Urinary bladder (tissue), 4 donors: ENCODE measurements around the gene PVALB. TPM values are rescaled to one million over a fixed set of nuclear protein-coding genes. Genes with fewer than 3 reads are reported as not detected.

Experiments
- DNase-seq: peaks from one replicate; pipeline ENCODE4 v3.0.0-alpha.2; 2015; ENCODE audit errors: extremely low spot score
- H3K27ac ChIP-seq: one replicate; pipeline ENCODE4 v1.5.1; 2013; ENCODE audit warnings: low read depth, mild to moderate bottlenecking, moderate library complexity
- H3K36me3 ChIP-seq: one replicate; pipeline ENCODE4 v1.6.1; 2013; ENCODE audit warnings: mild to moderate bottlenecking, moderate library complexity; ENCODE audit not compliant: insufficient read depth
- H3K4me1 ChIP-seq: one replicate; pipeline ENCODE4 v1.6.1; 2013; ENCODE audit warnings: mild to moderate bottlenecking, moderate library complexity; ENCODE audit not compliant: insufficient read depth
- H3K4me3 ChIP-seq: one replicate; pipeline ENCODE4 v1.5.1; 2013; ENCODE audit warnings: low read depth, low read length
- WGBS: extraction: QIAGEN DNeasy Blood & Tissue Kit; methylation state at CpG from one replicate; pipeline ENCODE4 v1.1.7; 2013; 5-methylcytosine and 5-hydroxymethylcytosine counted together
- polyA plus RNA-seq: library from polyadenylated mRNA; stranded (reverse); fragments of 200-250 nt; gene quantifications from one replicate; pipeline ENCODE4 v1.2.3, GENCODE V29; 2013
- total RNA-seq: library from RNA; depleted of rRNA; stranded (reverse); fragments of >200 nt; gene quantifications from one replicate; pipeline ENCODE4 v1.2.3, GENCODE V29; 2014
- donor health status: healthy with polysubstance abuse.
- donor health status: healthy.

PVALB gene
- total and polyA plus RNA-seq, 2 donors, result 2.2 to 2.7 TPM

- 34% methylated on average over 8 of the region's 8 CpGs for WGBS
- DNase-seq, result no peak
- Histone ChIP-seq H3K4me3 (no peak overlapping the region), H3K36me3 (no peaks in the 10 kb centered on the region), H3K27ac (no peak overlapping the region), H3K4me1 (no peaks in the 10 kb centered on the region)
These were observed 1.1 kb downstream of the PVALB start for GRCh38 chr22:36815558-36816338.

DNA sequence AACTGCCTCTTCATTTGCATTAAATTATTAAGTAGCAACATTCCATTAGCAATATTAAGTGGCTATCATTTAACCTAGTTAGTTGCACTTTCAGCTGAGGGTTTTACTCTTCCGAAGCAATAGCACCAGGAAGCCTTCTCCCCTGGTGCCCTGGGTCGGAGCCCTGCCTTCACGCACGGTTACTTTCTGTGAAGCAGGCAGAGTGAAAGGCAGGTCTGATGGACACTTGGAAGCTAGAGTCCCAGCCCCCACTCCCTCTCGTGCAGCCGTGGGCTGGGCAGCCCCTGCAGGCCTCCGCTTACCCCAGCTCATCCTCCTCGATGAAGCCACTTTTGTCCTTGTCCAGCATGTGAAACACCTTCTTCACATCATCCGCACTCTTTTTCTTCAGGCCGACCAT, 2.0 kb downstream of the PVALB start:
- H3K4me1 ChIP-seq, result no peaks in the 10 kb centered on the region
- WGBS, result 68% methylated on average over 10 of the region's 10 CpGs
- H3K4me3 ChIP-seq, result no peak overlapping the region
- DNase-seq, result no peak
- no peaks in the 10 kb centered on the region for H3K36me3 ChIP-seq
- H3K27ac ChIP-seq, result no peak overlapping the region

GRCh38 chr22:36811094-36811800, 5.6 kb downstream of the PVALB start:
- 78% methylated on average over 3 of the region's 3 CpGs for WGBS
- DNase-seq, result no peak
- Histone ChIP-seq H3K27ac (no peak overlapping the region), H3K4me1 (no peaks in the 10 kb centered on the region), H3K4me3 (no peak overlapping the region), H3K36me3 (no peaks in the 10 kb centered on the region)

GRCh38 chr22:36809351-36809750, 7.5 kb downstream of the PVALB start:
- H3K4me3 ChIP-seq, result no peak overlapping the region
- H3K27ac ChIP-seq, result no peak overlapping the region
- DNase-seq, result no peak

DNA sequence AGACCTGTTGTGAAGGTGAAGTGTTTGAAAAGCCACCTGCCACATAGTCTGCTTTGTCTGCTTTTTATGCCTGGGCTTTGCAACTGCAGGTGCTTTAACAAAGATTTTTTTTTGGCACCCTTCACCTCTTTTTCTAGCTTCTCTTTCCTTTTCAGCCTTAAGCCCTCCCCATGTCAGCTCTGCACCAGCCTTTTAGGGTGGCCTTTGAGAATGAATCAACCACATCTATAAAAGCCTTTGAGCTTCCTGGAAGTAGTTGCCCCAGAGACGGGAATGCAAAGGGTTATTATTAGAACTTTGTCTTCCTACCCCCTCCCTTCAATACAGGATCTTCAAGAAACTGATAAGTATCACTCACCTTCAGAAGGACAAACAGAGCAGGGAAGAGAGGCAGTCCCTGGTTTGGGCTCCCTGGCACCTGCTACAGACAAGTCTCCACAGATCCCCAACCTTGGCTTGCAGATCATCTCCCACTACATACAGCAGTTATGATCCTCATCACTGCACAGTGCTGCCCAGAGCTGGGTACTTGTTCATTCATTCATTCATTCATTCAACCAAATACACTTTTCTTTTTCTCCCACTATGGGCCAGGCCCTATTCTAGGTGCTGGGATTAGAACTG, 8.0 kb downstream of the PVALB start:
- Histone ChIP-seq H3K4me1 (no peaks in the 10 kb centered on the region), H3K4me3 (no peak overlapping the region), H3K27ac (no peak overlapping the region), H3K36me3 (no peaks in the 10 kb centered on the region)
- DNase-seq, result peak; percentile 52
- WGBS, result 67% methylated on average over 1 of the region's 1 CpG

More at GRCh38 chr22:36809351-36809750, 7.5 kb downstream of the PVALB start:
- Histone ChIP-seq H3K36me3 (no peaks in the 10 kb centered on the region), H3K4me1 (no peaks in the 10 kb centered on the region)
- WGBS, result 91% methylated on average over 6 of the region's 6 CpGs

DNA sequence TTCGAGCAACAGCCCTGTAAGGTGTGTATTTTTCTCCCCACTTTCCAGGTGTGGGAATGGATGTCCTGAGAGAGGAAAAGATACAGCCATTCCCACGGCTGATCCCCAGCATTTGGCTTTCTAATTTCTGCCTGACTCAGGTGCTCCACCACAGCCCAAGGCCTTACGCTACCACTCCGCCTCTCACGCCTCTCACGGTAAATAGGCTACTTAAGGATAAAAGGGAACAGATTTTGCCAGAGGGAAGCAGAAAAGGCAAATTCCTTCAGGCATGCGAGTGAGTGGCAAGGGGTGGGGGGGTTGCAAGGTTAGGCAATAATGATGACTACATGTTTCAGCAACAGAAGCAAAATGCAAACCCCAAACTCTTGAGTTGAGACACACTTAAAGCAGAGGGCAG, 9.2 kb downstream of the PVALB start:
- Histone ChIP-seq H3K4me3 (no peak overlapping the region), H3K27ac (no peak overlapping the region), H3K36me3 (no peaks in the 10 kb centered on the region), H3K4me1 (no peaks in the 10 kb centered on the region)
- no peak for DNase-seq
- WGBS, result 84% methylated on average over 7 of the region's 7 CpGs

- H3K4me3 ChIP-seq, result no peak overlapping the region
- DNase-seq, result no peak
- no peaks in the 10 kb centered on the region for H3K4me1 ChIP-seq
- H3K27ac ChIP-seq, result no peak overlapping the region
- WGBS, result 40% methylated on average over 6 of the region's 6 CpGs
- no peaks in the 10 kb centered on the region for H3K36me3 ChIP-seq
These were observed 10.0 kb downstream of the PVALB start for GRCh38 chr22:36806835-36807234.

DNA sequence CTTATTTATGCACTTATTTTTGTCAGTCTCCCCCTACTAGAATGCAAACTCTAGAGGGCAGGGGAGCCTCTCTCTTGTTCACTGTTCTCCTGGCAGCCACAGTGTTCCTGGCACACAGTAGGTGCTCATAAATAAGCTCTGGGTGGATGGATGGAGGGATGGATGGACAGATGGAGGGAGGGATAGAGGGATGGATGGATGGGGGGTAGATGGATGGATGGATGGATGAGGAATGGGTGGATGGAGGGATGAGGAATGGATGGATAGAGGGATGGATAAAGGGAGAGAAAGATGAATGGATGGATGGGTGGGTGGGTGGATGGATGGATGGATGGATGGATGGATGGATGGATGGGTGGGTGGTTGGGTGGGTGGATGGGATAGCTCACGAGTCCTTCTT, 13.5 kb downstream of the PVALB start:
- Histone ChIP-seq H3K27ac (no peak overlapping the region), H3K4me1 (no peaks in the 10 kb centered on the region), H3K4me3 (no peak overlapping the region), H3K36me3 (no peaks in the 10 kb centered on the region)
- 69% methylated on average over 1 of the region's 1 CpG for WGBS
- DNase-seq, result no peak

- Histone ChIP-seq H3K36me3 (no peaks in the 10 kb centered on the region), H3K27ac (no peak overlapping the region), H3K4me1 (no peaks in the 10 kb centered on the region), H3K4me3 (no peak overlapping the region)
- no peak for DNase-seq
- 85% methylated on average over 11 of the region's 11 CpGs for WGBS
These were observed 18.2 kb downstream of the PVALB start for GRCh38 chr22:36798674-36799066.

- Histone ChIP-seq H3K27ac (no peak overlapping the region), H3K4me1 (no peaks in the 10 kb centered on the region), H3K4me3 (no peak overlapping the region), H3K36me3 (no peaks in the 10 kb centered on the region)
- DNase-seq, result no peak
- WGBS, result 67% methylated on average over 12 of the region's 12 CpGs
These were observed 18.7 kb downstream of the PVALB start for GRCh38 chr22:36797911-36798673.

- H3K4me1 ChIP-seq, result no peaks in the 10 kb centered on the region
- no peaks in the 10 kb centered on the region for H3K36me3 ChIP-seq
- DNase-seq, result no peak
- H3K4me3 ChIP-seq, result no peak overlapping the region
- 60% methylated on average over 9 of the region's 9 CpGs for WGBS
- H3K27ac ChIP-seq, result no peak overlapping the region
These were observed 19.5 kb downstream of the PVALB start for GRCh38 chr22:36797374-36797773.

DNA sequence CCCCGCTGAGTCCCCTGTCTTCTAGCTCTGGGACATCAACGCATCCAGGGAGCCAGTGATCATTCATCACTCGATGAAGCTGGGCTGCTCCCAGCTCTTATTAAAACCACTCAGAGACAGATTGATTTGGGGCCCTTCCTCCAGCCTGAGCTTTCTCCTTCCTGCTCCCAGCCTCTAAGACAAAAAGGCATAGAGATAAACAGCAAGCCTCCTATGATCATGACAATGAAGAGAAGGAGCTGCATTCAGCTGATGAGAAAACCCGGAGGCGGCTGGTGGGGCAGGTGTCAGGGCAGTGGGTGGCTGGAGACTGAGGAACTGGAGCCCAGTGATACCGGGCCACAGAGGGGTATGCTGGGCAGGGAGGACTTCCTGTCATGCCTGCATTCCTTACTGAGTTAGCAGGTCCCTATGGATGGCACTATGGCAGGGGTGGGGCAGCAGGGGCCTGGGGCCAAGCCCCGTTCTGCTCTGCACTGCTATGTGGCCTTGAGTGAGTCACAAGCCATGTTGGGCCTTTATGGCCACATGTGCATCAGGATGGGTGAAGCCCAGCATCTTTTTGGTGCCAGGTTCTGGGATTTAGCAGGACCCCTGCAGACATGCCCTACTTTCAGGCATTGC, 20.2 kb downstream of the PVALB start:
- H3K27ac ChIP-seq, result no peak overlapping the region
- 63% methylated on average over 7 of the region's 7 CpGs for WGBS
- H3K36me3 ChIP-seq, result no peaks in the 10 kb centered on the region
- DNase-seq, result no peak
- H3K4me1 ChIP-seq, result no peaks in the 10 kb centered on the region
- H3K4me3 ChIP-seq, result no peak overlapping the region

- Histone ChIP-seq H3K4me3 (no peak overlapping the region), H3K4me1 (no peaks in the 10 kb centered on the region), H3K36me3 (no peaks in the 10 kb centered on the region), H3K27ac (no peak overlapping the region)
- no peak for DNase-seq
- 74% methylated on average over 7 of the region's 7 CpGs for WGBS
These were observed 21.2 kb downstream of the PVALB start for GRCh38 chr22:36795633-36796032.
